GM12878 (cell line): ENCODE measurements around the gene RAB35. TPM values are rescaled to one million over a fixed set of nuclear protein-coding genes. Genes with fewer than 3 reads are reported as not detected.

Source experiments
- ATAC-seq: fragments of 200-7000 bp; cut with Tn5 transposase; 3 replicates; pipeline ENCODE4 v1.9.1; 2020; ENCODE audit warnings: mild to moderate bottlenecking, moderate library complexity
- BruUV-seq: library from RNA; stranded (reverse); fragments of 400-500 nt; replicated peaks from 2 replicates; lab custom pipeline; 2021; lab: Mats Ljungman, UMichigan
- CTCF ChIA-PET: fragments of 300-600 bp; sonication (Branson Sonifier 250); formaldehyde crosslinking; extraction: SDS; loops from one replicate; lab custom pipeline; 2021; ENCODE audit warnings: inconsistent platforms; lab: Yijun Ruan, JAX
- POLR2A ChIA-PET: fragments of 350-600 bp; formaldehyde crosslinking; extraction: SDS; loops from one replicate; lab custom pipeline; 2021; ENCODE audit warnings: inconsistent platforms; lab: Charles Lee
- RAD21 ChIA-PET: fragments of 300-600 bp; sonication (Branson Sonifier 250); formaldehyde crosslinking; loops from one replicate; lab custom pipeline; 2023; ENCODE audit warnings: antibody characterized with exemption; ENCODE audit not compliant: unreplicated experiment; lab: Charles Lee
- SMC1A ChIA-PET: fragments of 300-600 bp; sonication (Branson Sonifier 250); formaldehyde crosslinking; loops from one replicate; lab custom pipeline; 2023; ENCODE audit not compliant: unreplicated experiment, uncharacterized antibody; lab: Charles Lee
- DNase-seq: peaks from one replicate; pipeline ENCODE4 v3.0.0-alpha.2; 2011; ENCODE audit warnings: low read depth, low spot score
- FAIRE-seq: peaks from 3 replicates; lab custom pipeline; 2011; peaks lifted over from hg19 to GRCh38; lab: Jason Lieb, UNC
- H2AFZ ChIP-seq: 2 replicates; pipeline ENCODE4 v1.6.0; 2011; ENCODE audit warnings: low read depth, low read length, control low read depth; ENCODE audit not compliant: control insufficient read depth
- H3K27ac ChIP-seq: 2 replicates; pipeline ENCODE4 v1.5.1; 2011; ENCODE audit warnings: control low read depth; ENCODE audit not compliant: control insufficient read depth, insufficient read depth
- H3K27me3 ChIP-seq, 2 experiments: replicated peaks in 1 of 2; 2 replicates each; pipeline versions ENCODE4 v1.6.0 to v1.6.1; 2011; ENCODE audit warnings: low read length in 1 of 2; ENCODE audit not compliant: control insufficient read depth in 2 of 2, insufficient read depth in 2 of 2
- H3K36me3 ChIP-seq, 2 experiments: 2 replicates each; pipeline ENCODE4 v1.5.1; 2011; ENCODE audit warnings: low read length in 1 of 2; ENCODE audit not compliant: control insufficient read depth in 2 of 2, insufficient read depth in 2 of 2
- H3K4me1 ChIP-seq: 2 replicates; pipeline ENCODE4 v1.6.1; 2011; ENCODE audit warnings: mild to moderate bottlenecking, low read length, moderate library complexity, mixed read lengths; ENCODE audit not compliant: control insufficient read depth, insufficient read depth
- H3K4me2 ChIP-seq: 2 replicates; pipeline ENCODE4 v1.6.0; 2011; ENCODE audit warnings: control low read depth; ENCODE audit not compliant: control insufficient read depth, insufficient read depth
- H3K4me3 ChIP-seq: fragments of 200-600 bp; sonication (generic); 2 replicates; pipeline ENCODE4 v1.5.1; 2016
- H3K79me2 ChIP-seq: 2 replicates; pipeline ENCODE4 v1.6.0; 2011; ENCODE audit warnings: low read length; ENCODE audit not compliant: control insufficient read depth, insufficient read depth
- H3K9ac ChIP-seq: 2 replicates; pipeline ENCODE4 v1.8.0; 2011; ENCODE audit warnings: low read length, control low read depth, mixed read lengths; ENCODE audit not compliant: control insufficient read depth, insufficient read depth
- H3K9me3 ChIP-seq: replicated peaks from 3 replicates; pipeline ENCODE4 v1.5.1; 2011; ENCODE audit warnings: mild to moderate bottlenecking, low read length; ENCODE audit not compliant: control insufficient read depth, insufficient read depth
- H4K20me1 ChIP-seq: 2 replicates; pipeline ENCODE4 v1.6.0; 2011; ENCODE audit not compliant: control insufficient read depth, insufficient read depth
- FOXK2 ChIP-seq: fragments of 450-650 bp; IDR thresholded peaks from 2 replicates; pipeline ENCODE4 v1.6.1; 2017; ENCODE audit warnings: mild to moderate bottlenecking, moderate library complexity
- FOXM1 ChIP-seq: IDR thresholded peaks from 2 replicates; pipeline ENCODE4 v1.6.1; 2012; ENCODE audit warnings: low read depth, mild to moderate bottlenecking, inconsistent platforms, low read length, moderate library complexity
- HDGF ChIP-seq: fragments of 450-650 bp; IDR thresholded peaks from 2 replicates; pipeline ENCODE4 v1.6.1; 2016; ENCODE audit warnings: antibody characterized with exemption
- POU2F2 ChIP-seq: IDR thresholded peaks from 3 replicates; pipeline ENCODE4 v1.6.1; 2011; ENCODE audit warnings: low read depth, mild to moderate bottlenecking, low read length, borderline replicate concordance
- RB1 ChIP-seq: fragments of 450-650 bp; formaldehyde crosslinking; IDR thresholded peaks from 2 replicates; pipeline ENCODE4 v1.6.1; 2017; ENCODE audit warnings: mild to moderate bottlenecking, borderline replicate concordance
- RCOR1 ChIP-seq: conservative IDR thresholded peaks from 2 replicates; pipeline ENCODE4 v1.6.1; 2012; ENCODE audit warnings: low read depth, low read length, improper control_type of control experiment
- SUZ12 ChIP-seq: fragments of 200-600 bp; sonication (generic); IDR thresholded peaks from one replicate; pipeline ENCODE4 v1.6.1; 2018; ENCODE audit warnings: antibody characterized with exemption, mild to moderate bottlenecking; ENCODE audit not compliant: unreplicated experiment
- ZNF274 ChIP-seq: IDR thresholded peaks from one replicate; pipeline ENCODE4 v1.8.0; 2011; ENCODE audit not compliant: insufficient read length, insufficient read depth
- WGBS: methylation state at CpG from one replicate; pipeline ENCODE4 v1.1.6; 2016; ENCODE audit warnings: low lambda C conversion rate; ENCODE audit not compliant: insufficient replicate concordance, insufficient coverage; ENCODE audit errors: missing lambda C conversion rate; 5-methylcytosine and 5-hydroxymethylcytosine counted together
- in situ Hi-C: fragments of 300-500 bp; cut with MboI; formaldehyde crosslinking; loops from 9 replicates; pipeline ENCODE4 v1.14.3; 2018; ENCODE audit warnings: mixed read lengths
- intact Hi-C: fragments of 100-400 bp; cut with micrococcal nuclease; formaldehyde crosslinking; loops from one replicate; pipeline ENCODE4 v1.14.2; 2022; ENCODE audit not compliant: unreplicated experiment
- polyA plus RNA-seq, 11 experiments: library from polyadenylated mRNA; depleted of rRNA in 4 of 11; unstranded in 6 of 11; stranded (reverse) in 5 of 11; fragments of >200 nt; fragmentation: Nextera tagmentation in 4 of 11; fragmentation: Illumina TruSeq in 1 of 11; extraction: Ambion mirVana in 4 of 11; extraction: Trizol in 1 of 11; gene quantifications; 1 replicate in 1 of 11; 2 replicates in 10 of 11; pipeline versions ENCODE4 v1.2.1 to v1.2.3, GENCODE V29; 2011 to 2016; ENCODE audit warnings: inconsistent platforms in 2 of 11, missing spikeins in 2 of 11, low read depth in 1 of 11
- total RNA-seq, 4 experiments: library from RNA; depleted of rRNA in 3 of 4; stranded (reverse); fragments of >200 nt in 3 of 4; fragmentation: Illumina TruSeq in 1 of 4; extraction: Trizol in 1 of 4; gene quantifications; 2 replicates each; pipeline versions ENCODE4 v1.2.1 to v1.2.3, GENCODE V29; 2013 to 2021
- TF ChIP-seq, protein P1 (sequence below): fragments of 450-650 bp; conservative IDR thresholded peaks from 2 replicates; pipeline ENCODE4 v1.6.1; 2017; ENCODE audit warnings: mild to moderate bottlenecking, moderate library complexity
- TF ChIP-seq, protein P2 (sequence below): fragments of 150-350 bp; IDR thresholded peaks from 2 replicates; pipeline ENCODE4 v1.6.1; 2014; ENCODE audit warnings: mild to moderate bottlenecking, low read depth, low read length
- TF ChIP-seq, protein P3 (sequence below): fragments of 450-650 bp; IDR thresholded peaks from 2 replicates; pipeline ENCODE4 v1.6.1; 2017; ENCODE audit warnings: antibody characterized with exemption, mild to moderate bottlenecking, moderate library complexity
- TF ChIP-seq, protein P4 (sequence below): IDR thresholded peaks from 2 replicates; pipeline ENCODE4 v1.6.1; 2011; ENCODE audit warnings: low read depth, mild to moderate bottlenecking, low read length, moderate library complexity, borderline replicate concordance; ENCODE audit errors: extremely low read depth
- TF ChIP-seq, protein P5 (sequence below): fragments of 450-650 bp; IDR thresholded peaks from 2 replicates; pipeline ENCODE4 v1.6.1; 2018; ENCODE audit warnings: mild to moderate bottlenecking, low read depth, moderate library complexity; ENCODE audit not compliant: partially characterized antibody

RAB35 gene
- total and polyA plus RNA-seq, 10 of the 15 experiments (the other 5 are each of a cell fraction or from before 2014, with no cell fraction given): 0.76 to 99.2 (median 43.8) TPM

DNA sequence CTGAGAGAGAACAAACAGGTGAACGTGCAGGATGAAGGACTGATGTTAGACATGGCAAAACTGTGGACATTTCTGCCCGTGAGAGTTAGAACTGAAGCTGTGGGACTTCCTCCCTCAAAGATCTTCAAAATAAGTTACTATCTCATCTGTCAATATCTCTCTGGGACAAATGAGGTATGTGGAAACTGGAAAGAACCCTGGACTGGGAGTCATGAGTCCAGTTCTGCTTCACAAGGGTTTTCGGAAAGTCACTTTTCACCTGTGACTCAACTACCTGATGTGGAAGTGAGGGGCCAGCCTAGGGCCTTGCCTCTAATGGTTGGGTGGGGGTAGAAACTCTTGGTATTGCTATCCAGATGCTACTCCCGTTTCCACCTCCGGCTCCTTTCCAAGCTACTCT, 47.3 kb downstream of the RAB35 start (continued):
- TF ChIP-seq SUZ12: no peak
- TF ChIP-seq, protein P1, sequence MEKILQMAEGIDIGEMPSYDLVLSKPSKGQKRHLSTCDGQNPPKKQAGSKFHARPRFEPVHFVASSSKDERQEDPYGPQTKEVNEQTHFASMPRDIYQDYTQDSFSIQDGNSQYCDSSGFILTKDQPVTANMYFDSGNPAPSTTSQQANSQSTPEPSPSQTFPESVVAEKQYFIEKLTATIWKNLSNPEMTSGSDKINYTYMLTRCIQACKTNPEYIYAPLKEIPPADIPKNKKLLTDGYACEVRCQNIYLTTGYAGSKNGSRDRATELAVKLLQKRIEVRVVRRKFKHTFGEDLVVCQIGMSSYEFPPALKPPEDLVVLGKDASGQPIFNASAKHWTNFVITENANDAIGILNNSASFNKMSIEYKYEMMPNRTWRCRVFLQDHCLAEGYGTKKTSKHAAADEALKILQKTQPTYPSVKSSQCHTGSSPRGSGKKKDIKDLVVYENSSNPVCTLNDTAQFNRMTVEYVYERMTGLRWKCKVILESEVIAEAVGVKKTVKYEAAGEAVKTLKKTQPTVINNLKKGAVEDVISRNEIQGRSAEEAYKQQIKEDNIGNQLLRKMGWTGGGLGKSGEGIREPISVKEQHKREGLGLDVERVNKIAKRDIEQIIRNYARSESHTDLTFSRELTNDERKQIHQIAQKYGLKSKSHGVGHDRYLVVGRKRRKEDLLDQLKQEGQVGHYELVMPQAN: no peak
- no peak for TF ChIP-seq POU2F2
- TF ChIP-seq, protein P2, sequence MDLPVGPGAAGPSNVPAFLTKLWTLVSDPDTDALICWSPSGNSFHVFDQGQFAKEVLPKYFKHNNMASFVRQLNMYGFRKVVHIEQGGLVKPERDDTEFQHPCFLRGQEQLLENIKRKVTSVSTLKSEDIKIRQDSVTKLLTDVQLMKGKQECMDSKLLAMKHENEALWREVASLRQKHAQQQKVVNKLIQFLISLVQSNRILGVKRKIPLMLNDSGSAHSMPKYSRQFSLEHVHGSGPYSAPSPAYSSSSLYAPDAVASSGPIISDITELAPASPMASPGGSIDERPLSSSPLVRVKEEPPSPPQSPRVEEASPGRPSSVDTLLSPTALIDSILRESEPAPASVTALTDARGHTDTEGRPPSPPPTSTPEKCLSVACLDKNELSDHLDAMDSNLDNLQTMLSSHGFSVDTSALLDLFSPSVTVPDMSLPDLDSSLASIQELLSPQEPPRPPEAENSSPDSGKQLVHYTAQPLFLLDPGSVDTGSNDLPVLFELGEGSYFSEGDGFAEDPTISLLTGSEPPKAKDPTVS: no peak

DNA sequence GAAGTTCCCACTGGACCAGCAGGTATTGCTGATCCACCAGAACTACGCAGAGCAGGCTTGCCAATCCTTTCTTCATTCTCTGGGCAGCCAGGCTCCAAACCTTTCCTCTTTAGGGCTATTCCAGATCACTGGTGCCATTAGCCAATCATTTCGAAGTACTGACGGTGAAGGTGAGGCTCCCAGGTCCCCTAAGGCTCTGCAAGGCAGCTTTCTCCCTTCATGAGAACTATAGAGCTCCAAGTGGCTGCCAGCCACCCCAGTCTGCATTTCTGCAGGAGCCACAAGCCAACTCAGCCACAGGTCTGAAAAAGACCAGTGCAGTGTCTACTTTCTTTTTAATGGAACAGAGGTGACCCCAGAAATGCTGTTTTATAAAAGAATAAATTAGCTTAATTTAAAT, 48.7 kb downstream of the RAB35 start:
- H3K9me3 ChIP-seq: no peaks in the 10 kb centered on the region
- no peak overlapping the region for H2AFZ ChIP-seq
- no peak overlapping the region for H3K4me2 ChIP-seq
- POLR2A ChIA-PET: interaction anchor here (0.8 kb wide), 1 partner anchor 10 kb away, joined by 3 read pairs; no protein-coding TSS in a partner anchor
- CTCF ChIA-PET: interaction anchor here (0.6 kb wide), 1 partner anchor 273 kb away, joined by 3 read pairs; no protein-coding TSS in a partner anchor
- H3K4me1 ChIP-seq: no peaks in the 10 kb centered on the region
- intact Hi-C loops: no loop called here
- ATAC-seq (no peak), DNase-seq (no peak), FAIRE-seq (no peak)
- no TSS peak for BruUV-seq
- no peaks in the 10 kb centered on the region for H4K20me1 ChIP-seq
- H3K9ac ChIP-seq: no peak overlapping the region
- RAD21 ChIA-PET: no interaction called here
- no peak overlapping the region for H3K27ac ChIP-seq
- H3K27me3 ChIP-seq: no peaks in the 10 kb centered on the region
- in situ Hi-C loops: no loop called here
- no peaks in the 10 kb centered on the region for H3K79me2 ChIP-seq
- peaks cover 0 to 2% of the 10 kb centered on the region in 2 experiments; a peak in 2 of 4 replicates for H3K36me3 ChIP-seq
- SMC1A ChIA-PET: interaction anchor here (1.2 kb wide), 1 partner anchor 77 kb away, joined by 3 read pairs; no protein-coding TSS in a partner anchor
- H3K4me3 ChIP-seq: no peak overlapping the region
- WGBS: 52% methylated on average over 3 of the region's 3 CpGs
- TF ChIP-seq, protein P3, sequence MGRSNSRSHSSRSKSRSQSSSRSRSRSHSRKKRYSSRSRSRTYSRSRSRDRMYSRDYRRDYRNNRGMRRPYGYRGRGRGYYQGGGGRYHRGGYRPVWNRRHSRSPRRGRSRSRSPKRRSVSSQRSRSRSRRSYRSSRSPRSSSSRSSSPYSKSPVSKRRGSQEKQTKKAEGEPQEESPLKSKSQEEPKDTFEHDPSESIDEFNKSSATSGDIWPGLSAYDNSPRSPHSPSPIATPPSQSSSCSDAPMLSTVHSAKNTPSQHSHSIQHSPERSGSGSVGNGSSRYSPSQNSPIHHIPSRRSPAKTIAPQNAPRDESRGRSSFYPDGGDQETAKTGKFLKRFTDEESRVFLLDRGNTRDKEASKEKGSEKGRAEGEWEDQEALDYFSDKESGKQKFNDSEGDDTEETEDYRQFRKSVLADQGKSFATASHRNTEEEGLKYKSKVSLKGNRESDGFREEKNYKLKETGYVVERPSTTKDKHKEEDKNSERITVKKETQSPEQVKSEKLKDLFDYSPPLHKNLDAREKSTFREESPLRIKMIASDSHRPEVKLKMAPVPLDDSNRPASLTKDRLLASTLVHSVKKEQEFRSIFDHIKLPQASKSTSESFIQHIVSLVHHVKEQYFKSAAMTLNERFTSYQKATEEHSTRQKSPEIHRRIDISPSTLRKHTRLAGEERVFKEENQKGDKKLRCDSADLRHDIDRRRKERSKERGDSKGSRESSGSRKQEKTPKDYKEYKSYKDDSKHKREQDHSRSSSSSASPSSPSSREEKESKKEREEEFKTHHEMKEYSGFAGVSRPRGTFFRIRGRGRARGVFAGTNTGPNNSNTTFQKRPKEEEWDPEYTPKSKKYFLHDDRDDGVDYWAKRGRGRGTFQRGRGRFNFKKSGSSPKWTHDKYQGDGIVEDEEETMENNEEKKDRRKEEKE: no peak
- TF ChIP-seq FOXK2: no peak
- TF ChIP-seq, protein P4, sequence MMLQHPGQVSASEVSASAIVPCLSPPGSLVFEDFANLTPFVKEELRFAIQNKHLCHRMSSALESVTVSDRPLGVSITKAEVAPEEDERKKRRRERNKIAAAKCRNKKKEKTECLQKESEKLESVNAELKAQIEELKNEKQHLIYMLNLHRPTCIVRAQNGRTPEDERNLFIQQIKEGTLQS: no peak
- no peak for TF ChIP-seq HDGF
- TF ChIP-seq, protein P5, sequence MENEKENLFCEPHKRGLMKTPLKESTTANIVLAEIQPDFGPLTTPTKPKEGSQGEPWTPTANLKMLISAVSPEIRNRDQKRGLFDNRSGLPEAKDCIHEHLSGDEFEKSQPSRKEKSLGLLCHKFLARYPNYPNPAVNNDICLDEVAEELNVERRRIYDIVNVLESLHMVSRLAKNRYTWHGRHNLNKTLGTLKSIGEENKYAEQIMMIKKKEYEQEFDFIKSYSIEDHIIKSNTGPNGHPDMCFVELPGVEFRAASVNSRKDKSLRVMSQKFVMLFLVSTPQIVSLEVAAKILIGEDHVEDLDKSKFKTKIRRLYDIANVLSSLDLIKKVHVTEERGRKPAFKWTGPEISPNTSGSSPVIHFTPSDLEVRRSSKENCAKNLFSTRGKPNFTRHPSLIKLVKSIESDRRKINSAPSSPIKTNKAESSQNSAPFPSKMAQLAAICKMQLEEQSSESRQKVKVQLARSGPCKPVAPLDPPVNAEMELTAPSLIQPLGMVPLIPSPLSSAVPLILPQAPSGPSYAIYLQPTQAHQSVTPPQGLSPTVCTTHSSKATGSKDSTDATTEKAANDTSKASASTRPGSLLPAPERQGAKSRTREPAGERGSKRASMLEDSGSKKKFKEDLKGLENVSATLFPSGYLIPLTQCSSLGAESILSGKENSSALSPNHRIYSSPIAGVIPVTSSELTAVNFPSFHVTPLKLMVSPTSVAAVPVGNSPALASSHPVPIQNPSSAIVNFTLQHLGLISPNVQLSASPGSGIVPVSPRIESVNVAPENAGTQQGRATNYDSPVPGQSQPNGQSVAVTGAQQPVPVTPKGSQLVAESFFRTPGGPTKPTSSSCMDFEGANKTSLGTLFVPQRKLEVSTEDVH: no peak
- no peak for TF ChIP-seq RB1
- no peak for TF ChIP-seq POU2F2
- TF ChIP-seq ZNF274: no peak
- no peak for TF ChIP-seq FOXM1
- TF ChIP-seq RCOR1: no peak
